HEK293 (cell line): ENCODE measurements around the gene F11.
"Not testable (repeated sequence)": the region's sequence is repeated elsewhere in the genome, so short reads cannot be mapped to it uniquely, and the experiment has no call there.

ENCODE experiments used
- CTCF ChIA-PET: fragments of 350-600 bp; formaldehyde crosslinking; extraction: SDS; loops from one replicate; lab custom pipeline; 2021; ENCODE audit warnings: antibody characterized with exemption; lab: Yijun Ruan, JAX
- POLR2A ChIA-PET: fragments of 300-600 bp; formaldehyde crosslinking; extraction: SDS; loops from one replicate; lab custom pipeline; 2020; ENCODE audit warnings: antibody characterized with exemption, inconsistent platforms; lab: Yijun Ruan, JAX
- H3K27ac ChIP-seq: fragments of 200-500 bp; sonication (Bioruptor generic); 2 replicates; pipeline ENCODE4 v1.5.1; 2014; ENCODE audit warnings: low read depth, low read length, control low read depth, inconsistent platforms; ENCODE audit errors: extremely low read depth
- H3K36me3 ChIP-seq, 2 experiments: fragments of 200-500 bp in 1 of 2; sonication (Bioruptor generic) in 1 of 2; 1 replicate in 1 of 2; 2 replicates in 1 of 2; pipeline ENCODE4 v1.5.1; 2014 to 2017; ENCODE audit warnings: inconsistent platforms in 2 of 2, low read length in 2 of 2; ENCODE audit not compliant: control insufficient read depth in 2 of 2, insufficient read depth in 1 of 2
- H3K4me1 ChIP-seq: fragments of 200-500 bp; sonication (Bioruptor generic); 2 replicates; pipeline ENCODE4 v1.5.1; 2014; ENCODE audit warnings: mild to moderate bottlenecking, low read length, inconsistent platforms; ENCODE audit not compliant: control insufficient read depth, insufficient read depth
- H3K4me3 ChIP-seq: 2 replicates; pipeline ENCODE4 v1.5.1; 2011; ENCODE audit warnings: low read depth, mild to moderate bottlenecking, control low read depth, low read length, moderate library complexity
- H3K9me3 ChIP-seq: fragments of 200-500 bp; sonication (Bioruptor generic); 2 replicates; pipeline ENCODE4 v1.5.1; 2014; ENCODE audit warnings: low read depth, low read length, inconsistent platforms; ENCODE audit not compliant: control insufficient read depth, insufficient read depth
- HOXC10 ChIP-seq: sonication (generic); formaldehyde crosslinking; IDR thresholded peaks from 2 replicates; pipeline ENCODE4 v1.8.1; 2023; ENCODE audit warnings: mild to moderate bottlenecking, missing genetic modification reagents
- IKZF3 ChIP-seq: fragments of 450-650 bp; IDR thresholded peaks from 2 replicates; pipeline ENCODE4 v1.5.0; 2018; ENCODE audit warnings: missing biosample characterization, mild to moderate bottlenecking, missing genetic modification characterization, moderate library complexity
- MZF1 ChIP-seq: fragments of 450-650 bp; formaldehyde crosslinking; IDR thresholded peaks from 2 replicates; pipeline ENCODE4 v1.5.1; 2017; ENCODE audit warnings: missing biosample characterization, missing genetic modification characterization, borderline replicate concordance
- ZBTB1 ChIP-seq: fragments of 450-650 bp; formaldehyde crosslinking; IDR thresholded peaks from 2 replicates; pipeline ENCODE4 v1.5.1; 2016; ENCODE audit warnings: missing biosample characterization, missing genetic modification characterization
- ZEB2 ChIP-seq: fragments of 450-650 bp; formaldehyde crosslinking; IDR thresholded peaks from 2 replicates; pipeline ENCODE4 v1.5.1; 2016; ENCODE audit warnings: missing biosample characterization, missing genetic modification characterization
- ZNF138 ChIP-seq: fragments of 450-650 bp; formaldehyde crosslinking; IDR thresholded peaks from 2 replicates; pipeline ENCODE4 v1.5.1; 2016; ENCODE audit warnings: missing biosample characterization, missing genetic modification characterization, borderline replicate concordance
- ZNF184 ChIP-seq: fragments of 450-650 bp; IDR thresholded peaks from 2 replicates; pipeline ENCODE4 v1.5.1; 2018; ENCODE audit warnings: missing biosample characterization, mild to moderate bottlenecking, missing genetic modification characterization
- ZNF248 ChIP-seq: fragments of 450-650 bp; formaldehyde crosslinking; IDR thresholded peaks from 2 replicates; pipeline ENCODE4 v1.5.1; 2017; ENCODE audit warnings: missing biosample characterization, missing genetic modification characterization
- ZNF280C ChIP-seq: fragments of 450-650 bp; formaldehyde crosslinking; IDR thresholded peaks from 2 replicates; pipeline ENCODE4 v1.5.1; 2016; ENCODE audit warnings: missing biosample characterization, missing genetic modification characterization
- ZNF350 ChIP-seq: fragments of 450-650 bp; formaldehyde crosslinking; IDR thresholded peaks from 2 replicates; pipeline ENCODE4 v1.5.0; 2017; ENCODE audit warnings: missing biosample characterization, mild to moderate bottlenecking, missing genetic modification characterization
- ZNF398 ChIP-seq: fragments of 450-650 bp; formaldehyde crosslinking; IDR thresholded peaks from 2 replicates; pipeline ENCODE4 v1.5.1; 2017; ENCODE audit warnings: missing biosample characterization, missing genetic modification characterization
- ZNF404 ChIP-seq: fragments of 450-650 bp; formaldehyde crosslinking; IDR thresholded peaks from 2 replicates; pipeline ENCODE4 v1.5.1; 2017; ENCODE audit warnings: missing biosample characterization, missing genetic modification characterization
- ZNF610 ChIP-seq: fragments of 450-650 bp; formaldehyde crosslinking; IDR thresholded peaks from 2 replicates; pipeline ENCODE4 v1.5.1; 2016; ENCODE audit warnings: missing biosample characterization, missing genetic modification characterization, borderline replicate concordance
- ZNF639 ChIP-seq: fragments of 450-650 bp; formaldehyde crosslinking; IDR thresholded peaks from 2 replicates; pipeline ENCODE4 v1.5.1; 2016; ENCODE audit warnings: missing biosample characterization, missing genetic modification characterization
- ZNF664 ChIP-seq: fragments of 450-650 bp; formaldehyde crosslinking; IDR thresholded peaks from 2 replicates; pipeline ENCODE4 v1.5.1; 2016; ENCODE audit warnings: missing biosample characterization, missing genetic modification characterization
- ZNF701 ChIP-seq: fragments of 450-650 bp; formaldehyde crosslinking; IDR thresholded peaks from 2 replicates; pipeline ENCODE4 v1.5.1; 2016; ENCODE audit warnings: missing biosample characterization, missing genetic modification characterization
- ZNF704 ChIP-seq: fragments of 450-650 bp; formaldehyde crosslinking; IDR thresholded peaks from 2 replicates; pipeline ENCODE4 v1.5.1; 2016; ENCODE audit warnings: missing biosample characterization, missing genetic modification characterization
- ZNF768 ChIP-seq: fragments of 450-650 bp; formaldehyde crosslinking; IDR thresholded peaks from 2 replicates; pipeline ENCODE4 v1.5.1; 2018; ENCODE audit warnings: missing biosample characterization, mild to moderate bottlenecking, missing genetic modification characterization
- ZNF843 ChIP-seq: fragments of 450-650 bp; formaldehyde crosslinking; IDR thresholded peaks from 2 replicates; pipeline ENCODE4 v1.5.1; 2016; ENCODE audit warnings: missing biosample characterization, missing genetic modification characterization
- ZSCAN4 ChIP-seq: fragments of 450-650 bp; formaldehyde crosslinking; IDR thresholded peaks from 2 replicates; pipeline ENCODE4 v1.5.1; 2017; ENCODE audit warnings: missing biosample characterization, missing genetic modification characterization

F11 gene

GRCh38 chr4:186272699-186273391 lies 6.9 kb downstream of the F11 start:
- Histone ChIP-seq H3K27ac (no peak overlapping the region), H3K36me3 (no peaks in the 10 kb centered on the region)
- no peak for TF ChIP-seq ZNF350 (tag by site-specific recombination)
- no peak for TF ChIP-seq ZNF184 (tag by site-specific recombination)
- TF ChIP-seq ZNF843: no peak
- no peak for TF ChIP-seq ZSCAN4 (tag by site-specific recombination)
- TF ChIP-seq ZNF610: no peak
- TF ChIP-seq ZNF398: no peak
- TF ChIP-seq IKZF3 (tag by site-specific recombination): no peak
- no peak for TF ChIP-seq MZF1 (tag by site-specific recombination)
- TF ChIP-seq ZNF704 (tag by site-specific recombination): no peak
- TF ChIP-seq ZNF280C: no peak
- no peak for TF ChIP-seq ZNF248 (tag by site-specific recombination)
- TF ChIP-seq ZNF664 (tag by site-specific recombination): no peak
- TF ChIP-seq ZBTB1: no peak
- TF ChIP-seq ZEB2 (tag by site-specific recombination): no peak
- no peak for TF ChIP-seq HOXC10 (CRISPR knock-in tag)
- TF ChIP-seq ZNF404 (tag by site-specific recombination): no peak
- TF ChIP-seq ZNF138 (tag by site-specific recombination): no peak
- no peak for TF ChIP-seq ZNF639 (tag by site-specific recombination)
- no peak for TF ChIP-seq ZNF701 (tag by site-specific recombination)
- TF ChIP-seq ZNF768 (tag by site-specific recombination): no peak
- TF ChIP-seq, all 188 proteins: peak for 0
- no peaks in the 10 kb centered on the region for H3K4me1 ChIP-seq
- no peaks in the 10 kb centered on the region for H3K9me3 ChIP-seq
- ChIA-PET POLR2A (no interaction called here), CTCF (no interaction called here)
- H3K4me3 ChIP-seq: no peak overlapping the region

- CTCF ChIA-PET, H3K9me3 ChIP-seq, POLR2A ChIA-PET, H3K36me3 ChIP-seq, H3K4me1 ChIP-seq, H3K4me3 ChIP-seq, H3K27ac ChIP-seq: not testable (repeated sequence)
Observed at GRCh38 chr4:186273392-186273789, 7.4 kb downstream of the F11 start.
